A673 (cell line): ENCODE results near the gene TNFAIP8L1.

Experiments used
- EZH2 ChIP-seq: fragments of 200-600 bp; sonication (generic); IDR thresholded peaks from 2 replicates; pipeline ENCODE4 v1.6.1; 2017; ENCODE audit warnings: borderline replicate concordance, low read depth, mild to moderate bottlenecking, mixed read lengths, antibody characterized with exemption, low read length; ENCODE audit not compliant: poor library complexity, severe bottlenecking
- TF ChIP-seq, protein P1 (sequence below): fragments of 300-800, 200-600 bp; sonication (generic); conservative IDR thresholded peaks from 2 replicates; pipeline ENCODE4 v1.5.1; 2017; ENCODE audit warnings: low read depth, mild to moderate bottlenecking, antibody characterized with exemption, low read length, moderate library complexity, mixed read lengths

DNA sequence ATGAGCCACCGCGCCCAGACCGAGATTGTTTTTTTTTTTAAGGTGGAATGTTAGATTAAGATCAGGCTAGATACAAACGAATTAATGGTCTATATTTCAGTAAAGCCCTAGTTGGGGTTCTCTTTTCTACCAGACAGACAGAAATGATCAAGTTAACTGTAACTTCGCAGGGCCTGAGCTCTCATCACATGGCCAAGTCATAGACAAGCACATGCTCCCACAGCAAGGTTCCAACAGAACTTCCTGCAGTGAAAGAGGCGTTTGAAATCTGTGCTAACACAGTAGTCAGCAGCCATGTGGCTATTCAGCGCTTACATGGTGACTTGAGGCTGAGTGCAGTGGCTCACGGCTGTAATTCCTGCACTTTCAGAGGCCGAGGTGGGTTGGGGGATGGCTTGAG is 45.1 kb upstream of the TNFAIP8L1 start:
- TF ChIP-seq, protein P1, sequence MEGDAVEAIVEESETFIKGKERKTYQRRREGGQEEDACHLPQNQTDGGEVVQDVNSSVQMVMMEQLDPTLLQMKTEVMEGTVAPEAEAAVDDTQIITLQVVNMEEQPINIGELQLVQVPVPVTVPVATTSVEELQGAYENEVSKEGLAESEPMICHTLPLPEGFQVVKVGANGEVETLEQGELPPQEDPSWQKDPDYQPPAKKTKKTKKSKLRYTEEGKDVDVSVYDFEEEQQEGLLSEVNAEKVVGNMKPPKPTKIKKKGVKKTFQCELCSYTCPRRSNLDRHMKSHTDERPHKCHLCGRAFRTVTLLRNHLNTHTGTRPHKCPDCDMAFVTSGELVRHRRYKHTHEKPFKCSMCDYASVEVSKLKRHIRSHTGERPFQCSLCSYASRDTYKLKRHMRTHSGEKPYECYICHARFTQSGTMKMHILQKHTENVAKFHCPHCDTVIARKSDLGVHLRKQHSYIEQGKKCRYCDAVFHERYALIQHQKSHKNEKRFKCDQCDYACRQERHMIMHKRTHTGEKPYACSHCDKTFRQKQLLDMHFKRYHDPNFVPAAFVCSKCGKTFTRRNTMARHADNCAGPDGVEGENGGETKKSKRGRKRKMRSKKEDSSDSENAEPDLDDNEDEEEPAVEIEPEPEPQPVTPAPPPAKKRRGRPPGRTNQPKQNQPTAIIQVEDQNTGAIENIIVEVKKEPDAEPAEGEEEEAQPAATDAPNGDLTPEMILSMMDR: no peak
- no peak for TF ChIP-seq EZH2
